NCI-H1417 treated with DMSO at 0.1 percent for 48 hours (cell line): ENCODE data around the gene MYO16.

ENCODE experiments used
- DNase-seq: peaks from one replicate; lab custom pipeline; 2025; lab: John Stamatoyannopoulos, UW

MYO16 gene

GRCh38 chr13:108663710-108664109 lies 34.3 kb downstream of the MYO16 start:
- no peak for DNase-seq

GRCh38 chr13:108667205-108667604 lies 37.8 kb downstream of the MYO16 start:
- DNase-seq = no peak

GRCh38 chr13:108669381-108669780 lies 40.0 kb downstream of the MYO16 start:
- DNase-seq = no peak

- DNase-seq = no peak
Observed at GRCh38 chr13:108674346-108674745, 44.9 kb downstream of the MYO16 start.

GRCh38 chr13:108674771-108675170 lies 45.4 kb downstream of the MYO16 start:
- no peak for DNase-seq

- no peak for DNase-seq
Observed at GRCh38 chr13:108676620-108677019, 47.2 kb downstream of the MYO16 start.

- no peak for DNase-seq
Observed at GRCh38 chr13:108677806-108678205, 48.4 kb downstream of the MYO16 start.

- no peak for DNase-seq
Observed at GRCh38 chr13:108680011-108680410, 50.6 kb downstream of the MYO16 start.

GRCh38 chr13:108681986-108682575 lies 52.7 kb downstream of the MYO16 start:
- no peak for DNase-seq

- DNase-seq = no peak
Observed at GRCh38 chr13:108682714-108683113, 53.3 kb downstream of the MYO16 start.

- DNase-seq = no peak
Observed at GRCh38 chr13:108686027-108686426, 56.6 kb downstream of the MYO16 start.

GRCh38 chr13:108690726-108691125 lies 61.3 kb downstream of the MYO16 start:
- no peak for DNase-seq

- DNase-seq = no peak
Observed at GRCh38 chr13:108700422-108701170, 71.2 kb downstream of the MYO16 start.

GRCh38 chr13:108702171-108702570 lies 72.8 kb downstream of the MYO16 start:
- DNase-seq = no peak

GRCh38 chr13:108705031-108705430 lies 75.6 kb downstream of the MYO16 start:
- no peak for DNase-seq

GRCh38 chr13:108707584-108707983 lies 78.2 kb downstream of the MYO16 start:
- no peak for DNase-seq

- no peak for DNase-seq
Observed at GRCh38 chr13:108708921-108709320, 79.5 kb downstream of the MYO16 start.

- no peak for DNase-seq
Observed at GRCh38 chr13:108711386-108711785, 82.0 kb downstream of the MYO16 start.

- no peak for DNase-seq
Observed at GRCh38 chr13:108725471-108725870, 96.1 kb downstream of the MYO16 start.

- DNase-seq = no peak
Observed at GRCh38 chr13:108728370-108728769, 99.0 kb downstream of the MYO16 start.

- DNase-seq = no peak
Observed at GRCh38 chr13:108733022-108733560, 103.7 kb downstream of the MYO16 start.

GRCh38 chr13:108734676-108735075 lies 105.3 kb downstream of the MYO16 start:
- no peak for DNase-seq

- DNase-seq = no peak
Observed at GRCh38 chr13:108741930-108742329, 112.5 kb downstream of the MYO16 start.
